NCI-H1105 treated with DMSO at 0.1 percent for 48 hours (cell line): Measurements from ENCODE around the gene SPACA7.
"Not testable (repeated sequence)": the region's sequence is repeated elsewhere in the genome, so short reads cannot be mapped to it uniquely, and the experiment has no call there.

ENCODE experiments used
- DNase-seq: peaks from one replicate; lab custom pipeline; 2025; lab: John Stamatoyannopoulos, UW

Gene SPACA7

GRCh38 chr13:112350300-112350699, 25.9 kb upstream of the SPACA7 start:
- DNase-seq: no peak

GRCh38 chr13:112351825-112352224, 24.3 kb upstream of the SPACA7 start:
- DNase-seq: no peak

- DNase-seq: no peak
Measured at GRCh38 chr13:112353856-112354255, 22.3 kb upstream of the SPACA7 start.

- no peak for DNase-seq
Measured at GRCh38 chr13:112354330-112355273, 21.6 kb upstream of the SPACA7 start.

- DNase-seq: no peak
Measured at GRCh38 chr13:112355274-112355838, 20.8 kb upstream of the SPACA7 start.

GRCh38 chr13:112356190-112356589, 20.0 kb upstream of the SPACA7 start:
- DNase-seq: no peak

GRCh38 chr13:112358156-112358555, 18.0 kb upstream of the SPACA7 start:
- no peak for DNase-seq

- no peak for DNase-seq
Measured at GRCh38 chr13:112362021-112362420, 14.1 kb upstream of the SPACA7 start.

GRCh38 chr13:112363867-112364528, 12.2 kb upstream of the SPACA7 start:
- DNase-seq: no peak

- no peak for DNase-seq
Measured at GRCh38 chr13:112366907-112367646, 9.1 kb upstream of the SPACA7 start.

- no peak for DNase-seq
Measured at GRCh38 chr13:112368883-112369282, 7.3 kb upstream of the SPACA7 start.

- DNase-seq: no peak
Measured at GRCh38 chr13:112370311-112370710, 5.8 kb upstream of the SPACA7 start.

GRCh38 chr13:112374271-112374670, 1.9 kb upstream of the SPACA7 start:
- no peak for DNase-seq

- no peak for DNase-seq
Measured at GRCh38 chr13:112391746-112392145, 15.6 kb downstream of the SPACA7 start.

- no peak for DNase-seq
Measured at GRCh38 chr13:112392719-112393118, 16.6 kb downstream of the SPACA7 start.

GRCh38 chr13:112395022-112395421, 18.9 kb downstream of the SPACA7 start:
- not testable (repeated sequence) for DNase-seq

- DNase-seq: not testable (repeated sequence)
Measured at GRCh38 chr13:112395941-112396340, 19.8 kb downstream of the SPACA7 start.

- no peak for DNase-seq
Measured at GRCh38 chr13:112397108-112397507, 21.0 kb downstream of the SPACA7 start.

- DNase-seq: not testable (repeated sequence)
Measured at GRCh38 chr13:112398347-112398746, 22.2 kb downstream of the SPACA7 start.

- not testable (repeated sequence) for DNase-seq
Measured at GRCh38 chr13:112409828-112410227, 33.7 kb downstream of the SPACA7 start.

GRCh38 chr13:112416647-112417046, 40.5 kb downstream of the SPACA7 start:
- no peak for DNase-seq

- no peak for DNase-seq
Measured at GRCh38 chr13:112417079-112417478, 40.9 kb downstream of the SPACA7 start.
